ENCODE results near the gene ANP32E. TPM values are rescaled to one million over a fixed set of nuclear protein-coding genes. Genes with fewer than 3 reads are reported as not detected.

The ANP32E gene
- total and polyA plus RNA-seq, 2 of the 4 experiments (the other 2 are of a cell fraction) = 5.9 to 18.4 TPM

- dilution Hi-C loops (cut with HindIII; ENCODE audit: low sequenced_read_pairs, unreplicated experiment) (no loop called here), intact Hi-C loops (cut with micrococcal nuclease) (no loop called here), in situ Hi-C loops (cut with MboI; ENCODE audit: low sequenced_read_pairs) (no loop called here)
- DNase-seq (no peak), ATAC-seq (ENCODE audit: low read depth) (no peak)
- Histone ChIP-seq H3K27ac (ENCODE audit: insufficient read depth, low read length) (no peak overlapping the region), H2BK5ac (ENCODE audit: low read depth, low read length, poor library complexity, severe bottlenecking) (no peak overlapping the region), H3K79me1 (ENCODE audit: low read depth in 1 of 2, low read length in 2 of 2) (0 out of 4 replicates have a peak, but pooled peaks cover 0 to 3% of the 10 kb centered on the region in 2 experiments), H3K9me1 (ENCODE audit: insufficient read depth, low read length) (0 out of 2 replicates have a peak, but pooled peaks cover 3% of the 10 kb centered on the region), H3K23ac (ENCODE audit: low read depth, low read length) (no peak overlapping the region), H3K4ac (ENCODE audit: low read depth, low read length) (no peak overlapping the region), H2BK20ac (ENCODE audit: low read depth, low read length) (no peak overlapping the region), H3K18ac (ENCODE audit: low read depth, low read length) (no peak overlapping the region), H3K9ac (ENCODE audit: low read depth, low read length) (no peak overlapping the region), H4K5ac (ENCODE audit: low read depth, low read length) (no peak overlapping the region), H4K91ac (ENCODE audit: insufficient read depth, low read depth, low read length) (no peak overlapping the region), H4K8ac (ENCODE audit: low read depth in 2 of 2, low read length in 2 of 2) (no peak overlapping the region), H3K4me3 (ENCODE audit: insufficient read depth, low read depth, low read length) (no peak overlapping the region), H2AK5ac (ENCODE audit: low read depth, low read length) (no peak overlapping the region), H4K20me1 (ENCODE audit: insufficient read depth, low read length) (no peaks in the 10 kb centered on the region), H2AFZ (replicated peaks; ENCODE audit: low read length, poor library complexity) (no peak overlapping the region), H3K27me3 (ENCODE audit: control insufficient read depth, insufficient read depth, low read length) (no peaks in the 10 kb centered on the region), H3K9me3 (ENCODE audit: control insufficient read depth, insufficient read depth, low read length) (no peaks in the 10 kb centered on the region), H3K4me2 (ENCODE audit: low read depth, low read length) (no peak overlapping the region), H2BK120ac (ENCODE audit: low read depth, low read length) (no peak overlapping the region), H3K56ac (ENCODE audit: extremely low read depth, insufficient read depth, low read length) (no peak overlapping the region), H2BK15ac (ENCODE audit: low read depth, low read length) (no peak overlapping the region), H2AK9ac (replicated peaks; ENCODE audit: low read depth, low read length, poor library complexity) (no peak overlapping the region), H3K14ac (replicated peaks; ENCODE audit: low read depth, low read length) (no peak overlapping the region), H3K4me1 (ENCODE audit: control insufficient read depth, insufficient read depth, low read length) (no peaks in the 10 kb centered on the region; the same call in 1 of the 2 replicates), H3K36me3 (ENCODE audit: control insufficient read depth, insufficient read depth, low read length) (no peaks in the 10 kb centered on the region)
- no TSS peak for BruUV-seq (replicated peaks)
- POLR2A ChIA-PET (ENCODE audit: unreplicated experiment) = no interaction called here
- TF ChIP-seq CTCF (conservative IDR thresholded peaks at IDR 0.05; ENCODE audit: low read depth, low read length) (no peak), ELK1 (IDR thresholded peaks at IDR 0.05; ENCODE audit: borderline replicate concordance, low read depth, low read length) (no peak), CEBPB (IDR thresholded peaks at IDR 0.05; ENCODE audit: low read depth, low read length) (no peak), MXI1 (IDR thresholded peaks at IDR 0.05; ENCODE audit: borderline replicate concordance, low read depth, low read length) (no peak), RFX5 (IDR thresholded peaks at IDR 0.05; ENCODE audit: low read depth, low read length) (no peak), BHLHE40 (IDR thresholded peaks at IDR 0.05; ENCODE audit: low read depth, low read length) (no peak), POLR2A (IDR thresholded peaks at IDR 0.05; ENCODE audit: low read depth, low read length) (no peak), FOS (IDR thresholded peaks at IDR 0.05; ENCODE audit: low read depth, low read length) (no peak), MAZ (IDR thresholded peaks at IDR 0.05; ENCODE audit: borderline replicate concordance, low read depth, low read length) (no peak), RCOR1 (IDR thresholded peaks at IDR 0.05; ENCODE audit: insufficient replicate concordance, low read length) (no peak), RAD21 (IDR thresholded peaks at IDR 0.05; ENCODE audit: low read length) (no peak), MAFK (IDR thresholded peaks at IDR 0.05; ENCODE audit: low read depth, low read length) (no peak), SMC3 (IDR thresholded peaks at IDR 0.05; ENCODE audit: low read depth, low read length) (no peak), NFE2L2 (IDR thresholded peaks at IDR 0.05; ENCODE audit: low read depth, low read length) (no peak), CHD1 (IDR thresholded peaks at IDR 0.05; ENCODE audit: low read depth, low read length) (no peak)
- TF ChIP-seq, protein P1, sequence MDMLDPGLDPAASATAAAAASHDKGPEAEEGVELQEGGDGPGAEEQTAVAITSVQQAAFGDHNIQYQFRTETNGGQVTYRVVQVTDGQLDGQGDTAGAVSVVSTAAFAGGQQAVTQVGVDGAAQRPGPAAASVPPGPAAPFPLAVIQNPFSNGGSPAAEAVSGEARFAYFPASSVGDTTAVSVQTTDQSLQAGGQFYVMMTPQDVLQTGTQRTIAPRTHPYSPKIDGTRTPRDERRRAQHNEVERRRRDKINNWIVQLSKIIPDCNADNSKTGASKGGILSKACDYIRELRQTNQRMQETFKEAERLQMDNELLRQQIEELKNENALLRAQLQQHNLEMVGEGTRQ (IDR thresholded peaks at IDR 0.05; ENCODE audit: low read depth, low read length) = no peak
- WGBS, 2 experiments (ENCODE audit: extremely low coverage in 2 of 2, insufficient read length in 1 of 2) = no CpG with 5 or more reads among the region's 4 CpGs
- CTCF ChIA-PET = no interaction called here
Measured at GRCh38 chr1:150210706-150211105, 25.2 kb downstream of the ANP32E start.

Measured in IMR-90 (cell line).